Measurements from ENCODE around the gene ADI1.
A peak's percentile ranks its signal among the peaks of the same experiment; 100 is the strongest.

ADI1 gene

GRCh38 chr2:3479430-3480320 is 39.7 kb downstream of the ADI1 start:
- DNase-seq: no peak

- DNase-seq: no peak
Measured at GRCh38 chr2:3478846-3479385, 40.4 kb downstream of the ADI1 start.

- no peak for DNase-seq
Measured at GRCh38 chr2:3476985-3477327, 42.4 kb downstream of the ADI1 start.

- DNase-seq: no peak
Measured at GRCh38 chr2:3476321-3476984, 42.9 kb downstream of the ADI1 start.

DNA sequence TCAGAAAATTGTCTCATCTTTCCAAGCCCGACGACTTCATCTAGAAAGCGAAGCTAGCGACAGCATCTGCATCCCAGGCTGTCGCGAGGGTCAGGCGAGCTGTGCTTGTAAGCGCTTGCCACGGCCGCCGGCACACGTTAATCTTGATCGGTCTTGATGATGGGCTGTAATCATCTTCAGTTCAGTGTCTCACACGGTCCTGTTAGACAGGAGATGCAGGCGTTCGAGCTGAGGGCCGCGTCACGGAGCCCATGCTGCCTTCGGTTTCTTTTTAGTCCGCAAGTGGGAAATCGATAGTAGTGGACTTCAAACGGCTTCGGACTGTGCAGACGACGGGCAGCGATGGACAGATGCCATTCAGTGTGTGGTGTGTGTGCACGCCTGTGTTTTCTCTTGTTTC is 43.6 kb downstream of the ADI1 start:
- DNase-seq: no peak

DNA sequence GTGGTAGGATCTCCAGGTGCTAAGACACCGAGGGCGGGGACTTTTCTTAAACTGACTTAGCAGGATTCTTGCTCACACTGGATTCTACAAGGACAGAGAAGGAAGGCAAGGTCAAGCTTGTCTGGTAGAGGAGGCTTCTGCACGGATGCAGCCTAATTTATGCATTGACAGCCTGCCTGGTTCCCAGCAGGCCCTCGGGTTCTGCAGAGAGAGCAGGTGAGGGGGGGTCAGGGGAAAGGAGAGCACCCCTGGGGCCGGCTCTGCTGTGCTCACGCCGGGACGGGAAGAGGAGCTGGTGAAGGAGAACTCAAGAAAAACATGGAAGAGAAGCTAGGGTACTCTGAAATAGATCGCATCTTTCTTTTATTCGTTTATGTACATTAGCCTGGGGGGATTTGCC is 46.4 kb downstream of the ADI1 start:
- DNase-seq: no peak

- no peak for DNase-seq
Measured at GRCh38 chr2:3472296-3472695, 47.0 kb downstream of the ADI1 start.

GRCh38 chr2:3470856-3471737 is 48.2 kb downstream of the ADI1 start:
- DNase-seq: no peak

DNA sequence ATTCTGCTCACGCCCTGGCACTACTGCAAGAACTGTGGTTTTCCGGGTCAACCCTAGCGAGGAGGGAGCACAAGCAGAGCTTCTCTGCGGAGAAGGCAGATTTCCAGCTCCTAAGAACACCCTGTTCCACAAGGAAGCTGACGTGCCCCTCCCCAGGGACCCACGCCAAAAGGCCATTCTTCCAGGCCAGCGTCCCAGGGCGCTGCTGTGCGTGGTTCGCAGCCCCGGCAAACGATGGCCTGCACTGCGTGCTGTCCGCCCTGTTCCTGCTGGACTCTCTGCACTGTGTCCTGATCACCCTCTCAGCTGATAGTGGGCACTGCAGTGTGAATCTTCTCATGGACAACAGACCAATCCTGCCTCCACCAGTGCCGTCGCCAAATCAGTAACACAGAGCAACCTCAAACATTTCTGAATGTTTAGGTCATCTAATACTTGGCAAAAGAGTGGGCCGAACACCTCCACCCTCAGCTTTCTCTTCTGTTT is 49.1 kb downstream of the ADI1 start:
- peak; percentile 52 for DNase-seq

- no peak for DNase-seq
Measured at GRCh38 chr2:3469486-3469885, 49.8 kb downstream of the ADI1 start.

GRCh38 chr2:3468296-3468988 is 50.9 kb downstream of the ADI1 start:
- DNase-seq: no peak

DNA sequence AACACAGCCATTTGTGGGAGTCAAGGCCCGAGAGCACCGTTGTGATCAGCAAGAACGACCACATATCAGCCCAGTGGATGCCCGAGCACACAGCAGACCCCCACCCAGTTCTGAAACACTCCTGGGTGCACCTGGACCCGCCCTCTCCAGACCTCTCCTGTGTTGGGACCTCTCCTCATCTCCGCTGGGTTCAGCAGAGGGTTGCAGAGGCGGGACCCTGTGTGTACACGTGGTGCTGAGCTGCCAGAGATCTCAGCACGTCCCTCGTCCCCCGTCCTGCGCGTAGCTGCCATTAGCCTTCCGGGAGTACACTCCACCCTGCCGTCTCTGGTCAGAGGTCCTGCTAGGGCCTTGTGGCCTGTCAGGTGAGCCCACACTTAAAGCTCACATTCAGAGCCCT is 51.7 kb downstream of the ADI1 start:
- no peak for DNase-seq

DNA sequence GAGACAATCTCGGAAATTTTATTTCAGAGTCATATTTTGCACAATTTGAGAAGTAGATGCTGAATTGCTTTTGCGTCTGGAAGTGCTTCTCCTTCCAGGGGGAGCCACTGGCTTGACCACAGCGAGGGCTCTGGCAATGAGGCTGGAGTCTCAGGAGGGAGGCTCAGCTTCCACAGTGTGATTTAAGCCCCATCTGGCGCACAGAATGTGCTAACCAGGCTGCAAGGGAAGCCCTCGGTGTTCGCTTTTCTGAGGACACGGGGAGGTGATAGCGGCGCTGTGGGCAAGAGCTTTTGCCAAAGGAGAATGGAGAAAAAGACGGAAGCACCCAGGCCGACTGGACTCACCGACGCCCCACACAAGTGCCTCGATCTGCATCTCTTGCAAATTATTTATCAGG is 52.4 kb downstream of the ADI1 start:
- no peak for DNase-seq

GRCh38 chr2:3466482-3466863 is 52.9 kb downstream of the ADI1 start:
- DNase-seq: no peak

- peak; percentile 91 for DNase-seq
Measured at GRCh38 chr2:3465844-3466481, 53.4 kb downstream of the ADI1 start.

- no peak for DNase-seq
Measured at GRCh38 chr2:3465328-3465727, 54.0 kb downstream of the ADI1 start.

- DNase-seq: no peak
Measured at GRCh38 chr2:3464401-3465005, 54.8 kb downstream of the ADI1 start.

- DNase-seq: no peak
Measured at GRCh38 chr2:3463944-3464343, 55.4 kb downstream of the ADI1 start.

DNA sequence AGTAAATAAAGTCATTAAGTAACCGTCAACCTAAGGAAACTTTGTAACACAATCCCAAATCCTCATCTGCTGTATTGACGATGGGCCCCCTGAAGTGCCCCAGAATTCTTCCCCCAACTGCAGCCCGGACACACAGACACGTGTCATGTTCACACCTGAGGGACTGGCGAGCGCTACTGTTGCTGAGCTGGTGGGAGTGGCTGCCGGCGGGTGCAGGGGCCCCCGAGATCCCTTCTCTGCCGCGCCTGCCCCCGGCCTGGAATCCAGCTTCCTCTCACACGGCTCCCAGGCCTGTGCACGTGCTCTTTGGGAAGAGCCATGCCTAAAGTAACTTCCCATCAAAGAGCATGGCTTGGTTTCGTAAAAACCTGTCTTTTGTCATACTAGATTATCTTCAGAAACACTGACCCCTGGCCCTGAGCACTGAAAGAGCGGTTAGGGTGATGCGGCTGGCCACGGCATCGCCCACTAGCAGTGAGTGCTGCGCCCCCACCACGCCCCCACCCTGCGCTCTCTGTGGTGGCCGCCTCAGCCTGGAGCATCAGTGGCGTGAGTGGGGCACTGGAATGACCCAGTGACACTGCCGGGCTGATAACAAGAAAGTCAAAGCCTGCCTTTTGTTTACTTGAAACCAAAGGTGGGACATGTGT is 56.0 kb downstream of the ADI1 start:
- DNase-seq: no peak

GRCh38 chr2:3462493-3463104 is 56.7 kb downstream of the ADI1 start:
- no peak for DNase-seq
